H7 (cell line): ENCODE measurements around the gene MTX1. TPM values are rescaled to one million over a fixed set of nuclear protein-coding genes. Genes with fewer than 3 reads are reported as not detected.
A peak's percentile ranks its signal among the peaks of the same experiment; 100 is the strongest.
"Not testable (repeated sequence)": the region's sequence is repeated elsewhere in the genome, so short reads cannot be mapped to it uniquely, and the experiment has no call there.

Experiments used
- DNase-seq: peaks from one replicate; pipeline ENCODE4 v3.0.0; 2012
- H3K27me3 ChIP-seq: 2 replicates; pipeline ENCODE4 v1.6.0; 2011; ENCODE audit warnings: mild to moderate bottlenecking, low read length; ENCODE audit not compliant: control insufficient read depth, insufficient read depth
- H3K36me3 ChIP-seq: replicated peaks from 2 replicates; pipeline ENCODE4 v1.5.1; 2011; ENCODE audit warnings: low read length; ENCODE audit not compliant: control insufficient read depth, insufficient read depth
- H3K4me3 ChIP-seq: 2 replicates; pipeline ENCODE4 v1.5.1; 2011; ENCODE audit warnings: low read depth, mild to moderate bottlenecking, control low read depth, low read length, moderate library complexity; ENCODE audit not compliant: insufficient read depth
- total RNA-seq: library from RNA; depleted of rRNA; stranded (reverse); fragments of >200 nt; shearing (Covaris generic); gene quantifications from 2 replicates; pipeline ENCODE4 v1.2.3, GENCODE V29; 2014

Gene MTX1
- total RNA-seq, 1 experiment from 2014 or later = 221 TPM

GRCh38 chr1:155179112-155180031 is 29.1 kb upstream of the MTX1 start:
- no peak overlapping the region for H3K4me3 ChIP-seq
- peak; percentile 44 for DNase-seq
- peaks cover 26% of the 10 kb centered on the region for H3K36me3 ChIP-seq
- H3K27me3 ChIP-seq = no peaks in the 10 kb centered on the region

- H3K27me3 ChIP-seq = no peaks in the 10 kb centered on the region
- H3K4me3 ChIP-seq = no peak overlapping the region
- H3K36me3 ChIP-seq = peaks cover 26% of the 10 kb centered on the region
- DNase-seq = peak; percentile 32
Observed at GRCh38 chr1:155181371-155182051, 27.0 kb upstream of the MTX1 start.

- Histone ChIP-seq H3K4me3 (no peak overlapping the region), H3K36me3 (peaks cover 21% of the 10 kb centered on the region), H3K27me3 (no peaks in the 10 kb centered on the region)
- DNase-seq = peak; percentile 27
Observed at GRCh38 chr1:155182052-155182550, 26.4 kb upstream of the MTX1 start.

GRCh38 chr1:155183775-155184221 is 24.7 kb upstream of the MTX1 start:
- peak; percentile 35 for DNase-seq
- H3K27me3 ChIP-seq = no peaks in the 10 kb centered on the region

GRCh38 chr1:155184351-155184811 is 24.1 kb upstream of the MTX1 start:
- DNase-seq = peak; percentile 27

More at GRCh38 chr1:155183775-155184221, 24.7 kb upstream of the MTX1 start:
- Histone ChIP-seq H3K36me3 (peaks cover 10% of the 10 kb centered on the region), H3K4me3 (no peak overlapping the region)

GRCh38 chr1:155184835-155185782 is 23.4 kb upstream of the MTX1 start:
- Histone ChIP-seq H3K36me3 (peaks cover 4% of the 10 kb centered on the region), H3K4me3 (no peak overlapping the region), H3K27me3 (no peaks in the 10 kb centered on the region)
- DNase-seq = peak; percentile 72

More at GRCh38 chr1:155184351-155184811, 24.1 kb upstream of the MTX1 start:
- Histone ChIP-seq H3K36me3 (peaks cover 6% of the 10 kb centered on the region), H3K27me3 (no peaks in the 10 kb centered on the region), H3K4me3 (no peak overlapping the region)

- H3K4me3 ChIP-seq = no peak overlapping the region
- no peak for DNase-seq
- H3K36me3 ChIP-seq = peaks cover 4% of the 10 kb centered on the region
- H3K27me3 ChIP-seq = no peaks in the 10 kb centered on the region
Observed at GRCh38 chr1:155185783-155186066, 22.8 kb upstream of the MTX1 start.

GRCh38 chr1:155186067-155186793 is 22.3 kb upstream of the MTX1 start:
- Histone ChIP-seq H3K36me3 (peaks cover 4% of the 10 kb centered on the region), H3K4me3 (no peak overlapping the region), H3K27me3 (no peaks in the 10 kb centered on the region)
- DNase-seq = peak; percentile 81

- H3K4me3 ChIP-seq = no peak overlapping the region
- no peaks in the 10 kb centered on the region for H3K27me3 ChIP-seq
- peaks cover 2% of the 10 kb centered on the region for H3K36me3 ChIP-seq
- no peak for DNase-seq
Observed at GRCh38 chr1:155186794-155187455, 21.6 kb upstream of the MTX1 start.

- Histone ChIP-seq H3K4me3 (no peak overlapping the region), H3K36me3 (no peaks in the 10 kb centered on the region; the same call in 1 of the 2 replicates), H3K27me3 (no peaks in the 10 kb centered on the region)
- DNase-seq = peak; percentile 66
Observed at GRCh38 chr1:155187456-155187891, 21.0 kb upstream of the MTX1 start.

GRCh38 chr1:155188268-155188667 is 20.2 kb upstream of the MTX1 start:
- H3K27me3 ChIP-seq = no peaks in the 10 kb centered on the region
- no peaks in the 10 kb centered on the region; the same call in 1 of the 2 replicates for H3K36me3 ChIP-seq
- H3K4me3 ChIP-seq = no peak overlapping the region
- peak; percentile 28 for DNase-seq

GRCh38 chr1:155189926-155190325 is 18.6 kb upstream of the MTX1 start:
- H3K27me3 ChIP-seq, H3K4me3 ChIP-seq, DNase-seq, H3K36me3 ChIP-seq: not testable (repeated sequence)

- Histone ChIP-seq H3K4me3 (no peak overlapping the region), H3K27me3 (no peaks in the 10 kb centered on the region), H3K36me3 (peaks cover 3% of the 10 kb centered on the region)
- peak; percentile 43 for DNase-seq
Observed at GRCh38 chr1:155191904-155192303, 16.6 kb upstream of the MTX1 start.
